NB4 (cell line): ENCODE results near the gene TOGARAM2.

ENCODE experiments used
- CTCF ChIP-seq: IDR thresholded peaks from one replicate; pipeline ENCODE4 v1.5.1; 2012; ENCODE audit warnings: low read depth, low read length
- POLR2A ChIP-seq: IDR thresholded peaks from 2 replicates; pipeline ENCODE4 v1.6.1; 2011; ENCODE audit warnings: mild to moderate bottlenecking; ENCODE audit not compliant: insufficient read length; ENCODE audit errors: extremely low read depth
- TF ChIP-seq, protein P1 (sequence below): IDR thresholded peaks from 2 replicates; pipeline ENCODE4 v1.6.1; 2011; ENCODE audit warnings: low read depth, low read length

GRCh38 chr2:29040552-29040951 lies 59.5 kb downstream of the TOGARAM2 start:
- TF ChIP-seq CTCF (no peak), POLR2A (no peak)
- TF ChIP-seq, protein P1, sequence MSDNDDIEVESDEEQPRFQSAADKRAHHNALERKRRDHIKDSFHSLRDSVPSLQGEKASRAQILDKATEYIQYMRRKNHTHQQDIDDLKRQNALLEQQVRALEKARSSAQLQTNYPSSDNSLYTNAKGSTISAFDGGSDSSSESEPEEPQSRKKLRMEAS: no peak
